ENCODE measurements around the gene BATF2. TPM values are rescaled to one million over a fixed set of nuclear protein-coding genes. Genes with fewer than 3 reads are reported as not detected.

Gene BATF2
- total and polyA plus RNA-seq, 9 of the 15 experiments (the other 6 are each of a cell fraction or from before 2014, with no cell fraction given), result 1.7 to 8.9 (median 6.4) TPM

- TF ChIP-seq CREB3 (tag; conservative IDR thresholded peaks at IDR 0.05; ENCODE audit: low read depth) (no peak), NFRKB (IDR thresholded peaks at IDR 0.05; ENCODE audit: low read depth) (no peak), NFE2L1 (tag; IDR thresholded peaks at IDR 0.05; ENCODE audit: borderline replicate concordance, low read depth) (no peak), ATF1 (CRISPR knock-in tag; IDR thresholded peaks at IDR 0.05) (no peak), ATF1 (tag; IDR thresholded peaks at IDR 0.05) (no peak), AFF1 (IDR thresholded peaks at IDR 0.05; ENCODE audit: low read depth in 1 of 2, partially characterized antibody in 2 of 2) (no peak), PRMT5 (CRISPR knock-in tag; IDR thresholded peaks at IDR 0.05) (no peak), SIN3B (IDR thresholded peaks at IDR 0.05; ENCODE audit: low read depth) (no peak), ZBTB2 (IDR thresholded peaks at IDR 0.05) (no peak), ZNF79 (CRISPR knock-in tag; IDR thresholded peaks at IDR 0.05; ENCODE audit: low read depth) (no peak), ELF1 (tag; IDR thresholded peaks at IDR 0.05) (no peak), NCOA6 (IDR thresholded peaks at IDR 0.05) (no peak), NR2C2 (CRISPR knock-in tag; IDR thresholded peaks at IDR 0.05) (no peak), NR2C2 (tag; IDR thresholded peaks at IDR 0.05) (no peak), FOXJ3 (CRISPR knock-in tag; IDR thresholded peaks at IDR 0.05) (no peak)
- TF ChIP-seq, protein P1, sequence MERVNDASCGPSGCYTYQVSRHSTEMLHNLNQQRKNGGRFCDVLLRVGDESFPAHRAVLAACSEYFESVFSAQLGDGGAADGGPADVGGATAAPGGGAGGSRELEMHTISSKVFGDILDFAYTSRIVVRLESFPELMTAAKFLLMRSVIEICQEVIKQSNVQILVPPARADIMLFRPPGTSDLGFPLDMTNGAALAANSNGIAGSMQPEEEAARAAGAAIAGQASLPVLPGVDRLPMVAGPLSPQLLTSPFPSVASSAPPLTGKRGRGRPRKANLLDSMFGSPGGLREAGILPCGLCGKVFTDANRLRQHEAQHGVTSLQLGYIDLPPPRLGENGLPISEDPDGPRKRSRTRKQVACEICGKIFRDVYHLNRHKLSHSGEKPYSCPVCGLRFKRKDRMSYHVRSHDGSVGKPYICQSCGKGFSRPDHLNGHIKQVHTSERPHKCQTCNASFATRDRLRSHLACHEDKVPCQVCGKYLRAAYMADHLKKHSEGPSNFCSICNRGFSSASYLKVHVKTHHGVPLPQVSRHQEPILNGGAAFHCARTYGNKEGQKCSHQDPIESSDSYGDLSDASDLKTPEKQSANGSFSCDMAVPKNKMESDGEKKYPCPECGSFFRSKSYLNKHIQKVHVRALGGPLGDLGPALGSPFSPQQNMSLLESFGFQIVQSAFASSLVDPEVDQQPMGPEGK (CRISPR knock-in tag; IDR thresholded peaks at IDR 0.05; ENCODE audit: borderline replicate concordance), result no peak
- TF ChIP-seq, protein P2, sequence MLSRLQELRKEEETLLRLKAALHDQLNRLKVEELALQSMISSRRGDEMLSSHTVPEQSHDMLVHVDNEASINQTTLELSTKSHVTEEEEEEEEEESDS (CRISPR knock-in tag; IDR thresholded peaks at IDR 0.05), result no peak
Measured at GRCh38 chr11:64960719-64961118, 36.1 kb downstream of the BATF2 start (continued).
